ENCODE measurements around the gene VAV3.

The VAV3 gene

GRCh38 chr1:107788206-107789202, 176.5 kb downstream of the VAV3 start:
- DNase-seq (ENCODE audit: extremely low read depth, low read depth) = no peak
- TF ChIP-seq CTCF (IDR thresholded peaks at IDR 0.05; ENCODE audit: low read depth, low read length) = no peak

- no peak for DNase-seq (ENCODE audit: extremely low read depth, low read depth)
- TF ChIP-seq CTCF (IDR thresholded peaks at IDR 0.05; ENCODE audit: low read depth, low read length) = no peak; the same call in 1 of the 2 replicates
These were observed 177.7 kb downstream of the VAV3 start for GRCh38 chr1:107787299-107787698.

GRCh38 chr1:107786203-107786845, 178.7 kb downstream of the VAV3 start:
- TF ChIP-seq CTCF (IDR thresholded peaks at IDR 0.05; ENCODE audit: low read depth, low read length) = no peak
- no peak for DNase-seq (ENCODE audit: extremely low read depth, low read depth)

GRCh38 chr1:107785496-107786202, 179.3 kb downstream of the VAV3 start:
- no peak for DNase-seq (ENCODE audit: extremely low read depth, low read depth)

GRCh38 chr1:107782217-107782845, 182.6 kb downstream of the VAV3 start:
- peak; percentile 20 for DNase-seq (ENCODE audit: extremely low read depth, low read depth)
- TF ChIP-seq CTCF (IDR thresholded peaks at IDR 0.05; ENCODE audit: low read depth, low read length) = peak; percentile 49

More at GRCh38 chr1:107785496-107786202, 179.3 kb downstream of the VAV3 start:
- TF ChIP-seq CTCF (IDR thresholded peaks at IDR 0.05; ENCODE audit: low read depth, low read length) = no peak

GRCh38 chr1:107781245-107781644, 183.7 kb downstream of the VAV3 start:
- no peak for TF ChIP-seq CTCF (IDR thresholded peaks at IDR 0.05; ENCODE audit: low read depth, low read length)
- no peak for DNase-seq (ENCODE audit: extremely low read depth, low read depth)
